IPS-NIHi7 (cell line): ENCODE measurements around the gene NME7.

Experiments
- DNase-seq: peaks from one replicate; pipeline ENCODE4 v3.0.0; 2012; ENCODE audit warnings: mixed read lengths; ENCODE audit errors: extremely low spot score

NME7 gene

GRCh38 chr1:169155675-169156074, 211.9 kb downstream of the NME7 start:
- DNase-seq = no peak

GRCh38 chr1:169151338-169151837, 216.2 kb downstream of the NME7 start:
- DNase-seq = no peak

GRCh38 chr1:169150641-169151337, 216.8 kb downstream of the NME7 start:
- no peak for DNase-seq

GRCh38 chr1:169149555-169150286, 217.9 kb downstream of the NME7 start:
- DNase-seq = no peak

GRCh38 chr1:169148472-169149252, 218.9 kb downstream of the NME7 start:
- no peak for DNase-seq

GRCh38 chr1:169146576-169147214, 220.9 kb downstream of the NME7 start:
- DNase-seq = no peak

GRCh38 chr1:169144941-169145626, 222.5 kb downstream of the NME7 start:
- DNase-seq = no peak

GRCh38 chr1:169143984-169144383, 223.6 kb downstream of the NME7 start:
- DNase-seq = no peak

GRCh38 chr1:169143346-169143745, 224.3 kb downstream of the NME7 start:
- DNase-seq = no peak

GRCh38 chr1:169142129-169142528, 225.5 kb downstream of the NME7 start:
- no peak for DNase-seq

- no peak for DNase-seq
These were observed 226.2 kb downstream of the NME7 start for GRCh38 chr1:169141356-169141755.

- DNase-seq = no peak
These were observed 228.5 kb downstream of the NME7 start for GRCh38 chr1:169138866-169139670.

- no peak for DNase-seq
These were observed 230.2 kb downstream of the NME7 start for GRCh38 chr1:169137357-169137756.

GRCh38 chr1:169133801-169134502, 233.6 kb downstream of the NME7 start:
- DNase-seq = no peak

GRCh38 chr1:169133228-169133576, 234.4 kb downstream of the NME7 start:
- no peak for DNase-seq

- DNase-seq = no peak
These were observed 234.9 kb downstream of the NME7 start for GRCh38 chr1:169132512-169133227.

GRCh38 chr1:169130683-169131082, 236.9 kb downstream of the NME7 start:
- no peak for DNase-seq

GRCh38 chr1:169129109-169129784, 238.3 kb downstream of the NME7 start:
- no peak for DNase-seq

GRCh38 chr1:169128562-169128961, 239.0 kb downstream of the NME7 start:
- no peak for DNase-seq
